ENCODE results near the gene PLD6. TPM values are rescaled to one million over a fixed set of nuclear protein-coding genes. Genes with fewer than 3 reads are reported as not detected.
"Not testable (repeated sequence)": the region's sequence is repeated elsewhere in the genome, so short reads cannot be mapped to it uniquely, and the experiment has no call there.

The PLD6 gene, protein sequence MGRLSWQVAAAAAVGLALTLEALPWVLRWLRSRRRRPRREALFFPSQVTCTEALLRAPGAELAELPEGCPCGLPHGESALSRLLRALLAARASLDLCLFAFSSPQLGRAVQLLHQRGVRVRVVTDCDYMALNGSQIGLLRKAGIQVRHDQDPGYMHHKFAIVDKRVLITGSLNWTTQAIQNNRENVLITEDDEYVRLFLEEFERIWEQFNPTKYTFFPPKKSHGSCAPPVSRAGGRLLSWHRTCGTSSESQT
- total RNA-seq (2022), result 7.1 and 8.0 TPM in 2 replicates
- percentile 79 among the genes with signal in this experiment for Bru-seq, nascent RNA
- BruChase-seq, experiment 1, labeled RNA remaining after a 2-hour chase, result percentile 95 among the genes with signal in this experiment
- percentile 73 among the genes with signal in this experiment for BruChase-seq, experiment 2, labeled RNA remaining after a 6-hour chase
- long read RNA-seq, transcript PLD6-201 (2 exons, 2,560 nt), result major isoform, 17 of 20 reads
- long read RNA-seq, partial matches to known transcripts, result 0 of 20 reads
- long read RNA-seq, other reads (novel, unspliced or antisense), result 3 of 20 reads

DNA sequence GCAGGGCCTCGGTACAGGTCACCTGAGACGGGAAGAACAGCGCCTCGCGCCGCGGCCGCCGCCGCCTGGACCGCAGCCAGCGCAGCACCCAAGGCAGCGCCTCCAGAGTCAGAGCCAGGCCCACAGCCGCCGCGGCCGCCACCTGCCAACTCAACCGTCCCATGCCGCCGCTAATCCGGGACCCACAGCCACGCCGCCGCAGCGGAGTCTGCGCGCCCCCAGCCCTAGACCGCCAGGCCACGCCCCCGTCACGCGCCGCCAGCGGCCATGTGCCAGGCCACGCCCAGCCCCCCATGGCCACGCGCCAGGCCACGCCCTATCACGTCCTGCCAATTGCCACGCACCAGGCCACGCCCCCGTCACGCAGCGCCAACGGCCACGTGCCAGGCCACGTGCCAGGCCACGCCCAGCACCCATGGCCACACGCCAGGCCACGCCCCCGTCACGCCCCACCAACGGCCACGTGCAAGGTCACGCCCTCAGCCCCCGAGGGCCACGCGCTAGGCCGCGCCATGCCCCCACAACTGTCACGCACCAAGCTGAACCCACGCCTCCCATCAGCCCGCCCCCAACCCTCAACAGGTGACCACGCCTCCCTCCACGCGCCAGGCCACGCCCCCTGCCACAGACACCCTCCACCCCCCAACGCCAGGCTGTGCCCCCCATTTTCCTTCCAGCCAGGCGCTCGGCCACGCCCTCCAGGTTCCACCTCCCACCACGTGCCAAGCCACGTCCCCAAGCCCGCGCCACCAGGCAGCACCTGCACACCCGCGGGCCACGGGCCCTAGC, at the start of gene PLD6:
Gene PLD6 (minus strand): TSS at position 210 of the 789 bp plus-strand sequence. CDS start 47 bp downstream, at position 163.
- Histone ChIP-seq H3K4me1 (peaks cover 7% of the 10 kb centered on the region; the same call in 1 of the 2 replicates), H3K27me3 (replicated peaks; ENCODE audit: control insufficient read depth, insufficient read depth, low read length) (no peaks in the 10 kb centered on the region), H3K9me3 (no peaks in the 10 kb centered on the region), H3K4me3 (ENCODE audit: low read depth, low read length) (peak within 1 kb of the TSS; percentile 79), H3K36me3 (ENCODE audit: control insufficient read depth, insufficient read depth, low read length) (peaks cover 4% of the 10 kb centered on the region)
- Mint-ChIP-seq H3K4me3 (ENCODE audit: unreplicated experiment) (peak within 1 kb of the TSS; percentile 81), H3K27me3 (ENCODE audit: insufficient read depth, unreplicated experiment) (no peaks in the 10 kb centered on the region), H3K9me3 (ENCODE audit: unreplicated experiment) (no peaks in the 10 kb centered on the region), H3K27ac (ENCODE audit: unreplicated experiment) (peak within 1 kb of the TSS; percentile 83), H3K36me3 (ENCODE audit: insufficient read depth, unreplicated experiment) (peaks cover 17% of the 10 kb centered on the region), H3K4me1 (ENCODE audit: low read depth, unreplicated experiment) (peaks cover 5% of the 10 kb centered on the region)
- ChIA-PET CTCF (no interaction called here), POLR2A (no interaction called here)
- TF ChIP-seq, protein P1, sequence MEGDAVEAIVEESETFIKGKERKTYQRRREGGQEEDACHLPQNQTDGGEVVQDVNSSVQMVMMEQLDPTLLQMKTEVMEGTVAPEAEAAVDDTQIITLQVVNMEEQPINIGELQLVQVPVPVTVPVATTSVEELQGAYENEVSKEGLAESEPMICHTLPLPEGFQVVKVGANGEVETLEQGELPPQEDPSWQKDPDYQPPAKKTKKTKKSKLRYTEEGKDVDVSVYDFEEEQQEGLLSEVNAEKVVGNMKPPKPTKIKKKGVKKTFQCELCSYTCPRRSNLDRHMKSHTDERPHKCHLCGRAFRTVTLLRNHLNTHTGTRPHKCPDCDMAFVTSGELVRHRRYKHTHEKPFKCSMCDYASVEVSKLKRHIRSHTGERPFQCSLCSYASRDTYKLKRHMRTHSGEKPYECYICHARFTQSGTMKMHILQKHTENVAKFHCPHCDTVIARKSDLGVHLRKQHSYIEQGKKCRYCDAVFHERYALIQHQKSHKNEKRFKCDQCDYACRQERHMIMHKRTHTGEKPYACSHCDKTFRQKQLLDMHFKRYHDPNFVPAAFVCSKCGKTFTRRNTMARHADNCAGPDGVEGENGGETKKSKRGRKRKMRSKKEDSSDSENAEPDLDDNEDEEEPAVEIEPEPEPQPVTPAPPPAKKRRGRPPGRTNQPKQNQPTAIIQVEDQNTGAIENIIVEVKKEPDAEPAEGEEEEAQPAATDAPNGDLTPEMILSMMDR (IDR thresholded peaks at IDR 0.05; ENCODE audit: insufficient read depth in 1 of 2, low read depth in 1 of 2, low read length in 1 of 2, severe bottlenecking in 1 of 2, unreplicated experiment in 1 of 2), result no peak
- intact Hi-C loops (cut with micrococcal nuclease; ENCODE audit: unreplicated experiment), result loop anchor here (1.0 to 5.0 kb wide), 3 partner anchors 31 to 204 kb away; partner anchors contain the start of gene FLCN
- peak; percentile 96 for DNase-seq
- BruUV-seq (replicated peaks), result no TSS peak

DNA sequence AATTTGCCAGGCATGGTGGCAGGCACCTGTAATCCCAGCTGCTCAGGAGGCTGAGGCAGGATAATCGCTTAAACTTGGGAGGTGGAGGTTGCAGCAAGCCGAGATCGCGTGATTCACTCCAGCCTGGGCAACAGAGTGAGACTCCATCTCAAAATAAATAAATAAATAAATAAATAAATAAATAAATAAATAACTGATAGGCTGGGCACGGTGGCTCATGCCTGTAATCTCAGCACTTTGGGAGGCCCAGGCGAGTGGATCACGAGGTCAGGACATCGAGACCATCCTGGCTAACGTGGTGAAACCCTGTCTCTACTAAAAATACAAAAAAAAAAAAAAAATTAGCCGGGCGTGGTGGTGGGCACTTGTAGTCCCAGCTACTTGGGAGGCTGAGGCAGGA, 49.6 kb upstream of the PLD6 start:
- H3K4me1 Mint-ChIP-seq (ENCODE audit: low read depth, unreplicated experiment); CTCF ChIA-PET; H3K36me3 ChIP-seq (ENCODE audit: control insufficient read depth, insufficient read depth, low read length); BruUV-seq (replicated peaks); H3K4me1 ChIP-seq; intact Hi-C loops (cut with micrococcal nuclease; ENCODE audit: unreplicated experiment); H3K9me3 ChIP-seq; H3K27ac Mint-ChIP-seq (ENCODE audit: unreplicated experiment); H3K27me3 Mint-ChIP-seq (ENCODE audit: insufficient read depth, unreplicated experiment); DNase-seq; H3K9me3 Mint-ChIP-seq (ENCODE audit: unreplicated experiment); H3K27me3 ChIP-seq (replicated peaks; ENCODE audit: control insufficient read depth, insufficient read depth, low read length); H3K4me3 ChIP-seq (ENCODE audit: low read depth, low read length); H3K4me3 Mint-ChIP-seq (ENCODE audit: unreplicated experiment); POLR2A ChIA-PET: not testable (repeated sequence)
- H3K36me3 Mint-ChIP-seq (ENCODE audit: insufficient read depth, unreplicated experiment), result peaks cover 93% of the 10 kb centered on the region

DNA sequence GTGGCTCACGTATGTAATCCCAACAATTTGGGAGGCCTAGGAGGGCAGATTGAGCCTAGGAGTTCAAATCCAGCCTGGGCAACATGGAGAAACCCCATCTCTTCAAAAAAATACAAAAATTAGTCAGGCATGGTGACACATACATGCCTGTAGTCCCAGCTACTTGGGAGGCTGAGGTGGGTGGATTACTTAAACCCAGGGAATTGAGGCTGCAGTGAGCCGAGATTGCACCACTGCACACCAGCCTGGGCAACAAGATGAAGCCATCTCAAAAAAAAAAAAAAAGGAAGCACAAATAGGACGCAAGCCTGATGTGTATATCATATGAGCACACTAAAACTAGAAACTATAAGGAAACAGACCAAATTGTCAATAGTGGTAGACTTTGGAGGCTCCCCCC, 47.9 kb upstream of the PLD6 start:
- CTCF ChIA-PET, result no interaction called here
- no peaks in the 10 kb centered on the region for H3K27me3 Mint-ChIP-seq (ENCODE audit: insufficient read depth, unreplicated experiment)
- no peak overlapping the region for H3K4me3 Mint-ChIP-seq (ENCODE audit: unreplicated experiment)
- Histone ChIP-seq H3K9me3 (no peaks in the 10 kb centered on the region), H3K4me3 (ENCODE audit: low read depth, low read length) (no peak overlapping the region), H3K4me1 (no peaks in the 10 kb centered on the region), H3K27me3 (replicated peaks; ENCODE audit: control insufficient read depth, insufficient read depth, low read length) (no peaks in the 10 kb centered on the region), H3K36me3 (ENCODE audit: control insufficient read depth, insufficient read depth, low read length) (peaks cover 6% of the 10 kb centered on the region)
- H3K27ac Mint-ChIP-seq (ENCODE audit: unreplicated experiment), result no peak overlapping the region
- BruUV-seq (replicated peaks), result no TSS peak
- no peaks in the 10 kb centered on the region for H3K9me3 Mint-ChIP-seq (ENCODE audit: unreplicated experiment)
- TF ChIP-seq, protein P1 (IDR thresholded peaks at IDR 0.05; ENCODE audit: insufficient read depth in 1 of 2, low read depth in 1 of 2, low read length in 1 of 2, severe bottlenecking in 1 of 2, unreplicated experiment in 1 of 2), result no peak
- peaks cover 89% of the 10 kb centered on the region for H3K36me3 Mint-ChIP-seq (ENCODE audit: insufficient read depth, unreplicated experiment)
- POLR2A ChIA-PET, result no interaction called here
- no peak for DNase-seq
- no peaks in the 10 kb centered on the region for H3K4me1 Mint-ChIP-seq (ENCODE audit: low read depth, unreplicated experiment)
- intact Hi-C loops (cut with micrococcal nuclease; ENCODE audit: unreplicated experiment), result no loop called here

Data from Caco-2 (cell line).